HepG2 (cell line): ENCODE results near the gene DMGDH. TPM values are rescaled to one million over a fixed set of nuclear protein-coding genes. Genes with fewer than 3 reads are reported as not detected.

Experiments
- ATAC-seq: fragments of 200-7000 bp; cut with Tn5 transposase; 3 replicates; pipeline ENCODE4 v1.9.1; 2020; ENCODE audit warnings: mild to moderate bottlenecking, moderate library complexity
- BruUV-seq: library from RNA; stranded (reverse); fragments of 400-500 nt; replicated peaks from 2 replicates; lab custom pipeline; 2021; lab: Mats Ljungman, UMichigan
- CTCF ChIA-PET: fragments of 300-600 bp; formaldehyde crosslinking; extraction: SDS; loops from one replicate; lab custom pipeline; 2021; ENCODE audit warnings: low total read pairs, inconsistent platforms, low intra/inter-chr PET ratio; lab: Yijun Ruan, JAX
- POLR2A ChIA-PET: fragments of 350-600 bp; sonication (Branson Sonifier 250); formaldehyde crosslinking; loops from one replicate; lab custom pipeline; 2020; ENCODE audit warnings: antibody characterized with exemption, inconsistent platforms; lab: Yijun Ruan, JAX
- DNase-seq: peaks from one replicate; pipeline ENCODE4 v3.0.0-alpha.2; 2015; ENCODE audit warnings: low spot score
- FAIRE-seq: peaks from 3 replicates; lab custom pipeline; 2011; peaks lifted over from hg19 to GRCh38; lab: Jason Lieb, UNC
- H2AFZ ChIP-seq: one replicate; pipeline ENCODE4 v1.6.1; 2011; ENCODE audit warnings: low read length, inconsistent platforms
- H3K27ac ChIP-seq: fragments of 300-600 bp; 3 replicates; pipeline ENCODE4 v1.8.0; 2011; ENCODE audit warnings: mixed run types, mild to moderate bottlenecking, mixed read lengths, low read length, inconsistent platforms; ENCODE audit not compliant: insufficient read depth; ENCODE audit errors: extremely low read length
- H3K27me3 ChIP-seq, 2 experiments: fragments of 200-600 bp in 1 of 2; 2 replicates in 1 of 2; 3 replicates in 1 of 2; pipeline versions ENCODE4 v1.6.0 to v1.8.0; 2011; ENCODE audit warnings: low read length in 2 of 2, mild to moderate bottlenecking in 2 of 2, moderate library complexity in 2 of 2, inconsistent platforms in 1 of 2; ENCODE audit not compliant: insufficient read depth in 2 of 2, control insufficient read depth in 1 of 2
- H3K36me3 ChIP-seq, 2 experiments: fragments of 200-600 bp in 1 of 2; replicated peaks in 1 of 2; 2 replicates in 1 of 2; 3 replicates in 1 of 2; pipeline versions ENCODE4 v1.5.1 to v1.8.0; 2011; ENCODE audit warnings: low read length in 2 of 2, inconsistent platforms in 1 of 2; ENCODE audit not compliant: insufficient read depth in 2 of 2, control insufficient read depth in 1 of 2
- H3K4me1 ChIP-seq: 2 replicates; pipeline ENCODE4 v1.5.1; 2012; ENCODE audit warnings: low read length, inconsistent platforms; ENCODE audit not compliant: insufficient read depth
- H3K4me2 ChIP-seq: 2 replicates; pipeline ENCODE4 v1.6.0; 2011; ENCODE audit warnings: low read depth, low read length, inconsistent platforms
- H3K4me3 ChIP-seq, 3 experiments: fragments of 200-600 bp in 1 of 3; sonication (generic), shearing (Covaris generic) in 1 of 3; replicated peaks in 1 of 3; 2 replicates each; pipeline ENCODE4 v1.5.1; 2011 to 2016; ENCODE audit warnings: low read length in 3 of 3, inconsistent platforms in 2 of 3, low read depth in 2 of 3, mild to moderate bottlenecking in 2 of 3, control low read depth in 1 of 3, mixed read lengths in 1 of 3; ENCODE audit not compliant: insufficient read depth in 1 of 3
- H3K79me2 ChIP-seq: one replicate; pipeline ENCODE4 v1.6.1; 2011; ENCODE audit warnings: low read length, inconsistent platforms; ENCODE audit not compliant: insufficient read depth
- H3K9ac ChIP-seq: 2 replicates; pipeline ENCODE4 v1.6.0; 2011; ENCODE audit warnings: mild to moderate bottlenecking, low read depth, low read length, inconsistent platforms; ENCODE audit not compliant: insufficient read depth
- H3K9me3 ChIP-seq: 2 replicates; pipeline ENCODE4 v1.5.1; 2012; ENCODE audit warnings: mild to moderate bottlenecking, low read length
- H4K20me1 ChIP-seq: 2 replicates; pipeline ENCODE4 v1.6.0; 2011; ENCODE audit warnings: inconsistent platforms, mild to moderate bottlenecking, low read length, moderate library complexity; ENCODE audit not compliant: insufficient read depth
- CBX2 ChIP-seq, 2 experiments: fragments of 200-600 bp in 1 of 2; sonication (generic); formaldehyde crosslinking in 1 of 2; IDR thresholded peaks; 2 replicates each; pipeline versions ENCODE4 v1.7.0 to v1.8.1; 2018 to 2022; ENCODE audit warnings: low read depth in 2 of 2, low read length in 1 of 2, mild to moderate bottlenecking in 1 of 2, missing genetic modification reagents in 1 of 2
- CCDC6 ChIP-seq: sonication (generic); formaldehyde crosslinking; IDR thresholded peaks from 2 replicates; pipeline ENCODE4 v1.8.1; 2022; ENCODE audit warnings: mild to moderate bottlenecking, missing genetic modification reagents, moderate library complexity
- DNMT3B ChIP-seq: conservative IDR thresholded peaks from 2 replicates; pipeline ENCODE4 v1.6.1; 2016; ENCODE audit warnings: missing biosample characterization, control low read depth
- FIP1L1 ChIP-seq: fragments of 200-400 bp; formaldehyde crosslinking; IDR thresholded peaks from 2 replicates; pipeline ENCODE4 v1.6.1; 2018; ENCODE audit warnings: low read depth, mild to moderate bottlenecking, low read length, moderate library complexity, borderline replicate concordance; ENCODE audit not compliant: insufficient read depth
- GATAD1 ChIP-seq: IDR thresholded peaks from 2 replicates; pipeline ENCODE4 v1.6.1; 2016; ENCODE audit warnings: missing genetic modification reagents, missing compliant biosample characterization
- MED8 ChIP-seq: sonication (generic); formaldehyde crosslinking; IDR thresholded peaks from 2 replicates; pipeline ENCODE4 v1.8.1; 2023; ENCODE audit warnings: mild to moderate bottlenecking, missing genetic modification reagents; ENCODE audit not compliant: insufficient replicate concordance
- MTA1 ChIP-seq: sonication (generic); formaldehyde crosslinking; IDR thresholded peaks from 2 replicates; pipeline ENCODE4 v1.4.0; 2020; ENCODE audit warnings: missing genetic modification reagents, mild to moderate bottlenecking, borderline replicate concordance
- MYC ChIP-seq: sonication (generic); formaldehyde crosslinking; IDR thresholded peaks from 2 replicates; pipeline ENCODE4 v1.9.0; 2021; ENCODE audit warnings: missing genetic modification reagents, borderline replicate concordance
- RBM22 ChIP-seq: fragments of 200-400 bp; formaldehyde crosslinking; optimal IDR thresholded peaks from 2 replicates; pipeline ENCODE3; 2017; ENCODE audit warnings: mild to moderate bottlenecking, low read length, moderate library complexity
- SP2 ChIP-seq: sonication (generic); formaldehyde crosslinking; IDR thresholded peaks from 2 replicates; pipeline ENCODE4 v1.5.1; 2020; ENCODE audit warnings: mild to moderate bottlenecking, missing genetic modification reagents
- ZNF180 ChIP-seq: sonication (generic); formaldehyde crosslinking; IDR thresholded peaks from 2 replicates; pipeline ENCODE4 v1.4.0; 2020; ENCODE audit warnings: low read depth, missing genetic modification reagents, borderline replicate concordance
- ZNF33B ChIP-seq: sonication (generic); formaldehyde crosslinking; IDR thresholded peaks from 2 replicates; pipeline ENCODE4 v1.5.1; 2020; ENCODE audit warnings: mild to moderate bottlenecking, missing genetic modification reagents
- ZNF350 ChIP-seq: sonication (generic); formaldehyde crosslinking; IDR thresholded peaks from 2 replicates; pipeline ENCODE4 v1.4.0; 2020; ENCODE audit warnings: mild to moderate bottlenecking, low read depth, missing genetic modification reagents, borderline replicate concordance
- ZNF839 ChIP-seq: sonication (generic); formaldehyde crosslinking; IDR thresholded peaks from 2 replicates; pipeline ENCODE4 v1.4.0; 2020; ENCODE audit warnings: missing genetic modification reagents, mild to moderate bottlenecking, borderline replicate concordance
- WGBS: methylation state at CpG from one replicate; pipeline ENCODE4 v1.1.6; 2017; ENCODE audit warnings: low lambda C conversion rate; 5-methylcytosine and 5-hydroxymethylcytosine counted together
- in situ Hi-C: cut with HindIII; loops from 2 replicates; pipeline ENCODE4 v1.10.0; 2017; ENCODE audit warnings: low pct_unique_long_range_greater_than_20kb; ENCODE audit not compliant: extremely low pct_ligation_motif_present
- intact Hi-C: fragments of 100-400 bp; cut with micrococcal nuclease; formaldehyde crosslinking; loops from one replicate; pipeline ENCODE4 v1.10.0; 2022; ENCODE audit not compliant: unreplicated experiment
- polyA plus RNA-seq, 8 experiments: library from polyadenylated mRNA; depleted of rRNA in 3 of 8; stranded (reverse) in 7 of 8; unstranded in 1 of 8; fragments of >200 nt; fragmentation: Illumina TruSeq in 4 of 8; extraction: Trizol in 4 of 8; gene quantifications; 2 replicates each; pipeline versions ENCODE4 v1.2.1 to v1.2.3, GENCODE V29; 2011 to 2016; ENCODE audit warnings: low read depth in 4 of 8, missing spikeins in 1 of 8, mixed read lengths in 1 of 8; ENCODE audit not compliant: insufficient read depth in 1 of 8
- total RNA-seq, 5 experiments: library from RNA; depleted of rRNA; stranded (reverse); fragments of >200 nt; fragmentation: Illumina TruSeq; extraction: Trizol; gene quantifications; 2 replicates each; pipeline ENCODE4 v1.2.3, GENCODE V29; 2016; ENCODE audit warnings: low read depth in 1 of 5
- TF ChIP-seq, protein P1 (sequence below): sonication (generic); formaldehyde crosslinking; IDR thresholded peaks from 2 replicates; pipeline ENCODE4 v1.8.0; 2022; ENCODE audit warnings: missing genetic modification reagents, mild to moderate bottlenecking, moderate library complexity, borderline replicate concordance
- TF ChIP-seq, protein P2 (sequence below): sonication (generic); formaldehyde crosslinking; IDR thresholded peaks from 2 replicates; pipeline ENCODE4 v1.4.0; 2020; ENCODE audit warnings: missing genetic modification reagents
- TF ChIP-seq, protein P3 (sequence below): sonication (generic); formaldehyde crosslinking; IDR thresholded peaks from 2 replicates; pipeline ENCODE4 v1.4.0; 2020; ENCODE audit warnings: missing genetic modification reagents
- TF ChIP-seq, protein P4 (sequence below): sonication (generic); formaldehyde crosslinking; IDR thresholded peaks from 2 replicates; pipeline ENCODE4 v1.8.1; 2023; ENCODE audit warnings: missing genetic modification reagents, inconsistent platforms, borderline replicate concordance

The DMGDH gene
- total and polyA plus RNA-seq, 2 of the 13 experiments (the other 11 are each of a cell fraction or from before 2014, with no cell fraction given): 3.6 to 7.9 TPM

DNA sequence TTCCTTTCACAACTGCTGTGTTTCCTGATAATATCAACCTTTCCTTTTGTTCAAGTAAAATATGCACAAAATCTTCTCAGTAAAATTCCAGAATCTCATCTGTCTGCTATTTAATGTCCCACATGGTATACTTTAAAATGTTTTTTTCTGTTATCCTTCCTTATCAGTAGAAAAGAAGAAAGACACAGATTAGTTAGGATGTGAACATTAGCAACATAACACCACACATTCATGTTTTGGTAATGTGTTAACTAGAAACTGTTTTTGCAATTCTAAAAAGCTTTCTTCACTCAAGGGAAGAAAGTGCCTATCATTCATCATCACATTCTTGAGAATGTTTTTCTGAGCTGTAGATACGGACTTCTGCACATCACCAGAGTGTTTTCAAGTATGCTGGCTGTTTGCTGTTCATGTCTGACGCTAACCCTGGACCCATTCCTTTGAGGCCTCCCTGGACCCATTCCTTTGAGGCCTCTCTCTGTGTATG lies 73.9 kb downstream of the DMGDH start:
- no peak overlapping the region for H3K27ac ChIP-seq

More for the DNA sequence above, 73.9 kb downstream of the DMGDH start:
- intact Hi-C loops: no loop called here
- Histone ChIP-seq H3K79me2 (no peaks in the 10 kb centered on the region), H3K4me1 (no peaks in the 10 kb centered on the region), H3K36me3 (no peaks in the 10 kb centered on the region), H3K9ac (no peak overlapping the region), H3K9me3 (no peaks in the 10 kb centered on the region), H3K4me2 (no peak overlapping the region), H4K20me1 (no peaks in the 10 kb centered on the region), H3K4me3 (no peak overlapping the region), H3K27me3 (no peaks in the 10 kb centered on the region), H2AFZ (no peak overlapping the region)
- DNase-seq (no peak), ATAC-seq (no peak), FAIRE-seq (no peak)
- 87% methylated on average over 2 of the region's 2 CpGs for WGBS
- ChIA-PET CTCF (no interaction called here), POLR2A (interaction anchor here (1.3 kb wide), 1 partner anchor 10 kb away, joined by 3 read pairs; no protein-coding TSS in a partner anchor)
- TF ChIP-seq, protein P1, sequence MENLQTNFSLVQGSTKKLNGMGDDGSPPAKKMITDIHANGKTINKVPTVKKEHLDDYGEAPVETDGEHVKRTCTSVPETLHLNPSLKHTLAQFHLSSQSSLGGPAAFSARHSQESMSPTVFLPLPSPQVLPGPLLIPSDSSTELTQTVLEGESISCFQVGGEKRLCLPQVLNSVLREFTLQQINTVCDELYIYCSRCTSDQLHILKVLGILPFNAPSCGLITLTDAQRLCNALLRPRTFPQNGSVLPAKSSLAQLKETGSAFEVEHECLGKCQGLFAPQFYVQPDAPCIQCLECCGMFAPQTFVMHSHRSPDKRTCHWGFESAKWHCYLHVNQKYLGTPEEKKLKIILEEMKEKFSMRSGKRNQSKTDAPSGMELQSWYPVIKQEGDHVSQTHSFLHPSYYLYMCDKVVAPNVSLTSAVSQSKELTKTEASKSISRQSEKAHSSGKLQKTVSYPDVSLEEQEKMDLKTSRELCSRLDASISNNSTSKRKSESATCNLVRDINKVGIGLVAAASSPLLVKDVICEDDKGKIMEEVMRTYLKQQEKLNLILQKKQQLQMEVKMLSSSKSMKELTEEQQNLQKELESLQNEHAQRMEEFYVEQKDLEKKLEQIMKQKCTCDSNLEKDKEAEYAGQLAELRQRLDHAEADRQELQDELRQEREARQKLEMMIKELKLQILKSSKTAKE: no peak
- no peak for TF ChIP-seq GATAD1 (CRISPR knock-in tag)
- TF ChIP-seq, protein P2, sequence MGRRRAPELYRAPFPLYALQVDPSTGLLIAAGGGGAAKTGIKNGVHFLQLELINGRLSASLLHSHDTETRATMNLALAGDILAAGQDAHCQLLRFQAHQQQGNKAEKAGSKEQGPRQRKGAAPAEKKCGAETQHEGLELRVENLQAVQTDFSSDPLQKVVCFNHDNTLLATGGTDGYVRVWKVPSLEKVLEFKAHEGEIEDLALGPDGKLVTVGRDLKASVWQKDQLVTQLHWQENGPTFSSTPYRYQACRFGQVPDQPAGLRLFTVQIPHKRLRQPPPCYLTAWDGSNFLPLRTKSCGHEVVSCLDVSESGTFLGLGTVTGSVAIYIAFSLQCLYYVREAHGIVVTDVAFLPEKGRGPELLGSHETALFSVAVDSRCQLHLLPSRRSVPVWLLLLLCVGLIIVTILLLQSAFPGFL: no peak
- TF ChIP-seq, protein P3, sequence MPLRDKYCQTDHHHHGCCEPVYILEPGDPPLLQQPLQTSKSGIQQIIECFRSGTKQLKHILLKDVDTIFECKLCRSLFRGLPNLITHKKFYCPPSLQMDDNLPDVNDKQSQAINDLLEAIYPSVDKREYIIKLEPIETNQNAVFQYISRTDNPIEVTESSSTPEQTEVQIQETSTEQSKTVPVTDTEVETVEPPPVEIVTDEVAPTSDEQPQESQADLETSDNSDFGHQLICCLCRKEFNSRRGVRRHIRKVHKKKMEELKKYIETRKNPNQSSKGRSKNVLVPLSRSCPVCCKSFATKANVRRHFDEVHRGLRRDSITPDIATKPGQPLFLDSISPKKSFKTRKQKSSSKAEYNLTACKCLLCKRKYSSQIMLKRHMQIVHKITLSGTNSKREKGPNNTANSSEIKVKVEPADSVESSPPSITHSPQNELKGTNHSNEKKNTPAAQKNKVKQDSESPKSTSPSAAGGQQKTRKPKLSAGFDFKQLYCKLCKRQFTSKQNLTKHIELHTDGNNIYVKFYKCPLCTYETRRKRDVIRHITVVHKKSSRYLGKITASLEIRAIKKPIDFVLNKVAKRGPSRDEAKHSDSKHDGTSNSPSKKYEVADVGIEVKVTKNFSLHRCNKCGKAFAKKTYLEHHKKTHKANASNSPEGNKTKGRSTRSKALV: no peak
- no peak for TF ChIP-seq FIP1L1
- no peak for TF ChIP-seq CCDC6 (CRISPR knock-in tag)
- TF ChIP-seq MED8: no peak
- TF ChIP-seq ZNF33B (CRISPR knock-in tag): no peak
- TF ChIP-seq RBM22: no peak
- no peak for TF ChIP-seq DNMT3B (CRISPR knock-in tag)
- no peak for TF ChIP-seq SP2 (CRISPR knock-in tag)
- TF ChIP-seq, protein P4, sequence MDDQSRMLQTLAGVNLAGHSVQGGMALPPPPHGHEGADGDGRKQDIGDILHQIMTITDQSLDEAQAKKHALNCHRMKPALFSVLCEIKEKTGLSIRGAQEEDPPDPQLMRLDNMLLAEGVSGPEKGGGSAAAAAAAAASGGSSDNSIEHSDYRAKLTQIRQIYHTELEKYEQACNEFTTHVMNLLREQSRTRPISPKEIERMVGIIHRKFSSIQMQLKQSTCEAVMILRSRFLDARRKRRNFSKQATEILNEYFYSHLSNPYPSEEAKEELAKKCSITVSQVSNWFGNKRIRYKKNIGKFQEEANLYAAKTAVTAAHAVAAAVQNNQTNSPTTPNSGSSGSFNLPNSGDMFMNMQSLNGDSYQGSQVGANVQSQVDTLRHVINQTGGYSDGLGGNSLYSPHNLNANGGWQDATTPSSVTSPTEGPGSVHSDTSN (CRISPR knock-in tag): no peak
- no peak for TF ChIP-seq ZNF839 (CRISPR knock-in tag)
- TF ChIP-seq ZNF180 (CRISPR knock-in tag): no peak
- TF ChIP-seq CBX2 (IDR thresholded peaks at IDR 0.05; ENCODE audit: low read depth, low read length): no peak
- TF ChIP-seq CBX2 (CRISPR knock-in tag; IDR thresholded peaks at IDR 0.05; ENCODE audit: low read depth): no peak
- TF ChIP-seq ZNF350 (CRISPR knock-in tag): no peak
- TF ChIP-seq MYC: no peak
- TF ChIP-seq MTA1 (CRISPR knock-in tag): no peak
- BruUV-seq: no TSS peak
- in situ Hi-C loops: no loop called here
